ENCODE measurements around the gene PTH2. TPM values are rescaled to one million over a fixed set of nuclear protein-coding genes. Genes with fewer than 3 reads are reported as not detected.

Gene PTH2
- polyA plus RNA-seq, 1 donor from 2014 or later, result not detected

DNA sequence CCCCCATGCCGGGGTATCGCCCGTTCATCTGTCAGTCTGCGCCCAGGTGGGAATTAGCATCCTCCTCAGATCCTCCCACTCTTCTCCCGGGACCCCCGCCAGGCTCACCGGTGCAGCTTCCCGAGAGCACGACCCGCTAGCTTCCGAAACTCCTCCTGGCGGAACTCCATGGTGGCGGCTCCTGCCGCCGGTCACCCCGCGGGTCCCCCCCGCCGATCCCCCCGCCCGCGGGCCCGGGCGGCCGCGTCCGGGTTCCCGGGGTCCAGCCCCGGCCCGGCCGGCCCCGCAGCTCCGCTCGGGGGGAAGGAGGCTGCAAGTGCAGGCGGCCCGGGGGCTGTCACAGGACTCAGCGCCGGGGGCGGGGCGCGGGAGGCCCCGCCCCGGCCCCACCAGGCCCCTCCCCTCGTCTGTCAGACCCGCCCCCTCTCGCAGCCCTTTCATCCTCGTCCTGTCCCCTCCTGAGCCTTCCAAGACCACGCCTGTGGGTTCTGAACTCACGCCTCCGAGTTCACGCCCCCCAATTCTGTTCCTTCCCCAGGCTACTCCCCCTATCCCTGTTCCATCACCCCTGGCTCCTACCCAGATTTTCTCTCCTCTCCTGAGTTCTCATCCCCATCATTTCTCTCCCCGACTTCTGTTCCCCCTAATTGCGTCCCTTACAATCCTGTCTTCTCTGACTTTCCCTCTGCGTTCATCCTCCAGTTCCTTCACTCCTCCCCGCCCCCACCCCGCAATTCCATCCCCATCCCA is 18.1 kb upstream of the PTH2 start, which contains the start of gene SLC17A7:
SLC17A7 (minus strand) TSS at position 318 of the 750 bp plus-strand sequence; CDS start at position 170, 148 bp downstream.
- Histone ChIP-seq H3F3A (ENCODE audit: insufficient read depth, low read length, poor library complexity, severe bottlenecking) (no peaks in the 10 kb centered on the region), H3K9me3 (ENCODE audit: low read length) (no peaks in the 10 kb centered on the region), H3K9ac (ENCODE audit: low read length) (peak within 1 kb of the TSS; percentile 3), H3K4me3 (ENCODE audit: low read length) (peak within 1 kb of the TSS; percentile 77), H2AFZ (ENCODE audit: low read depth, low read length) (no peak within 1 kb of the TSS), H3K27ac (ENCODE audit: low read length) (no peak within 1 kb of the TSS), H3K4me2 (ENCODE audit: low read length) (no peak within 1 kb of the TSS), H3K27me3 (ENCODE audit: insufficient read depth, low read depth, low read length) (peaks cover 68% of the 10 kb centered on the region), H3K36me3 (ENCODE audit: insufficient read depth, low read length) (no peaks in the 10 kb centered on the region), H3K9me2 (ENCODE audit: insufficient read depth, low read length) (no peaks in the 10 kb centered on the region), H3K79me2 (replicated peaks; ENCODE audit: insufficient read depth, low read length) (no peaks in the 10 kb centered on the region), H4K20me1 (ENCODE audit: insufficient read depth) (no peaks in the 10 kb centered on the region)
- TF ChIP-seq RAD21 (conservative IDR thresholded peaks at IDR 0.05), result no peak
- TF ChIP-seq SMC3 (conservative IDR thresholded peaks at IDR 0.05; ENCODE audit: poor library complexity), result no peak
- no peak for TF ChIP-seq POLR2AphosphoS5 (IDR thresholded peaks at IDR 0.05)
- TF ChIP-seq CTCF (IDR thresholded peaks at IDR 0.05; ENCODE audit: poor library complexity, severe bottlenecking), result no peak
- TF ChIP-seq EZH2 (IDR thresholded peaks at IDR 0.05; ENCODE audit: borderline replicate concordance, insufficient read depth, low read length, poor library complexity, severe bottlenecking), result no peak
- no peak for TF ChIP-seq TAF1 (IDR thresholded peaks at IDR 0.05; ENCODE audit: low read depth)
- TF ChIP-seq MXI1 (conservative IDR thresholded peaks at IDR 0.05; ENCODE audit: poor library complexity, severe bottlenecking), result no peak
- TF ChIP-seq, protein P1, sequence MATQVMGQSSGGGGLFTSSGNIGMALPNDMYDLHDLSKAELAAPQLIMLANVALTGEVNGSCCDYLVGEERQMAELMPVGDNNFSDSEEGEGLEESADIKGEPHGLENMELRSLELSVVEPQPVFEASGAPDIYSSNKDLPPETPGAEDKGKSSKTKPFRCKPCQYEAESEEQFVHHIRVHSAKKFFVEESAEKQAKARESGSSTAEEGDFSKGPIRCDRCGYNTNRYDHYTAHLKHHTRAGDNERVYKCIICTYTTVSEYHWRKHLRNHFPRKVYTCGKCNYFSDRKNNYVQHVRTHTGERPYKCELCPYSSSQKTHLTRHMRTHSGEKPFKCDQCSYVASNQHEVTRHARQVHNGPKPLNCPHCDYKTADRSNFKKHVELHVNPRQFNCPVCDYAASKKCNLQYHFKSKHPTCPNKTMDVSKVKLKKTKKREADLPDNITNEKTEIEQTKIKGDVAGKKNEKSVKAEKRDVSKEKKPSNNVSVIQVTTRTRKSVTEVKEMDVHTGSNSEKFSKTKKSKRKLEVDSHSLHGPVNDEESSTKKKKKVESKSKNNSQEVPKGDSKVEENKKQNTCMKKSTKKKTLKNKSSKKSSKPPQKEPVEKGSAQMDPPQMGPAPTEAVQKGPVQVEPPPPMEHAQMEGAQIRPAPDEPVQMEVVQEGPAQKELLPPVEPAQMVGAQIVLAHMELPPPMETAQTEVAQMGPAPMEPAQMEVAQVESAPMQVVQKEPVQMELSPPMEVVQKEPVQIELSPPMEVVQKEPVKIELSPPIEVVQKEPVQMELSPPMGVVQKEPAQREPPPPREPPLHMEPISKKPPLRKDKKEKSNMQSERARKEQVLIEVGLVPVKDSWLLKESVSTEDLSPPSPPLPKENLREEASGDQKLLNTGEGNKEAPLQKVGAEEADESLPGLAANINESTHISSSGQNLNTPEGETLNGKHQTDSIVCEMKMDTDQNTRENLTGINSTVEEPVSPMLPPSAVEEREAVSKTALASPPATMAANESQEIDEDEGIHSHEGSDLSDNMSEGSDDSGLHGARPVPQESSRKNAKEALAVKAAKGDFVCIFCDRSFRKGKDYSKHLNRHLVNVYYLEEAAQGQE (IDR thresholded peaks at IDR 0.05; ENCODE audit: borderline replicate concordance), result no peak
- TF ChIP-seq EP300 (conservative IDR thresholded peaks at IDR 0.05; ENCODE audit: poor library complexity, severe bottlenecking), result no peak

DNA sequence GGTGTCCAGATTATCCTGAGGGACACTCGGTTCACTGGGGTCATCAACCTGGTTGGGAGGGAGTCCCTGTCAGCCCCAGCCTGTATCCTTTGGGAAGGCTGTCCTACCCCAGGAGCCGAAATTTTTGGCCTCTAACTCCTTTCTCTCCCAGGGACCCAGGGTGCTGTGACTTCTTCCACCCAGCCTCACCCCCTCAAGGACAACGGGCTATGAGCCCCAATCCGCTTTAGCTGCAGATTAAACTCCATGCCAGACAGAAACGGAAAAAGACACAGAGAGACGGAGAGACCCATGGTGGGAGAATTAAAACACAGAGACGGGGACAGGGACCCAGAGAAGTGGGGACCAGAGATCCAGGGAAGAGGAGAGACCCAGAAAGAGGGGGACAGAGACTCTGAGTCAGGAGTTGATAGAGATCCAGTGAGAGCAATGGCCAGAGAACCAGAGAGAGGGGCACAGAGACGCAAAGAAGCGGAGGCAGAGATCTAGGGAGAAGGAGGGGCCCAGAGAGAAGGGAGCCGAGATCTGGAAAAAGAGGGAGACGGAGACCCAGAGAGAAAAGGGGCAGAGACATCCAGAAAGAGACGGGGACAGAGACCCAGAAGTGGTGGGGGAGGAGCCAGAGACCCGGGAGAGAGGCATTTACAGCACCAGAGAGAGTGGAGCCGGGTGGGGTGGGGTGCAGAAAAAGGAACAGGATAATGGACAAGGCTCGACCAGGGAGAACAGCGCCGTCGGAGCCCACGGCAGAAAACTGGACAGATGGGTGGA is 17.4 kb upstream of the PTH2 start:
- Histone ChIP-seq H3K79me2 (replicated peaks; ENCODE audit: insufficient read depth, low read length) (no peaks in the 10 kb centered on the region), H3K4me3 (ENCODE audit: low read length) (peak overlapping the region; percentile 52), H3K9me2 (ENCODE audit: insufficient read depth, low read length) (no peaks in the 10 kb centered on the region), H3F3A (ENCODE audit: insufficient read depth, low read length, poor library complexity, severe bottlenecking) (no peaks in the 10 kb centered on the region), H3K27ac (ENCODE audit: low read length) (no peak overlapping the region), H2AFZ (ENCODE audit: low read depth, low read length) (no peak overlapping the region), H4K20me1 (ENCODE audit: insufficient read depth) (no peaks in the 10 kb centered on the region), H3K4me2 (ENCODE audit: low read length) (no peak overlapping the region), H3K27me3 (ENCODE audit: insufficient read depth, low read depth, low read length) (peaks cover 74% of the 10 kb centered on the region), H3K36me3 (ENCODE audit: insufficient read depth, low read length) (no peaks in the 10 kb centered on the region), H3K9ac (ENCODE audit: low read length) (peak overlapping the region; percentile 3), H3K9me3 (ENCODE audit: low read length) (no peaks in the 10 kb centered on the region)
- peak; percentile 48 for TF ChIP-seq EZH2 (IDR thresholded peaks at IDR 0.05; ENCODE audit: borderline replicate concordance, insufficient read depth, low read length, poor library complexity, severe bottlenecking)
- TF ChIP-seq TAF1 (IDR thresholded peaks at IDR 0.05; ENCODE audit: low read depth), result no peak

Data from neural cell (in vitro differentiated cells).